Keratinocyte (primary cell): ENCODE data around the gene PKD2.

Experiments
- EZH2 ChIP-seq: IDR thresholded peaks from one replicate; pipeline ENCODE4 v1.6.1; 2012; ENCODE audit warnings: inconsistent platforms, mild to moderate bottlenecking, low read length, moderate library complexity
- TF ChIP-seq, protein P1 (sequence below), 3 experiments: IDR thresholded peaks in 1 of 3; conservative IDR thresholded peaks in 1 of 3; optimal IDR thresholded peaks in 1 of 3; 2 replicates in 2 of 3; 3 replicates in 1 of 3; pipeline versions ENCODE3 to v1.5.1; 2011; ENCODE audit warnings: low read length in 3 of 3, mild to moderate bottlenecking in 3 of 3, moderate library complexity in 2 of 3, control low read depth in 1 of 3, inconsistent platforms in 1 of 3; ENCODE audit not compliant: insufficient read depth in 2 of 3; ENCODE audit errors: extremely low read depth in 1 of 3

- TF ChIP-seq, protein P1, sequence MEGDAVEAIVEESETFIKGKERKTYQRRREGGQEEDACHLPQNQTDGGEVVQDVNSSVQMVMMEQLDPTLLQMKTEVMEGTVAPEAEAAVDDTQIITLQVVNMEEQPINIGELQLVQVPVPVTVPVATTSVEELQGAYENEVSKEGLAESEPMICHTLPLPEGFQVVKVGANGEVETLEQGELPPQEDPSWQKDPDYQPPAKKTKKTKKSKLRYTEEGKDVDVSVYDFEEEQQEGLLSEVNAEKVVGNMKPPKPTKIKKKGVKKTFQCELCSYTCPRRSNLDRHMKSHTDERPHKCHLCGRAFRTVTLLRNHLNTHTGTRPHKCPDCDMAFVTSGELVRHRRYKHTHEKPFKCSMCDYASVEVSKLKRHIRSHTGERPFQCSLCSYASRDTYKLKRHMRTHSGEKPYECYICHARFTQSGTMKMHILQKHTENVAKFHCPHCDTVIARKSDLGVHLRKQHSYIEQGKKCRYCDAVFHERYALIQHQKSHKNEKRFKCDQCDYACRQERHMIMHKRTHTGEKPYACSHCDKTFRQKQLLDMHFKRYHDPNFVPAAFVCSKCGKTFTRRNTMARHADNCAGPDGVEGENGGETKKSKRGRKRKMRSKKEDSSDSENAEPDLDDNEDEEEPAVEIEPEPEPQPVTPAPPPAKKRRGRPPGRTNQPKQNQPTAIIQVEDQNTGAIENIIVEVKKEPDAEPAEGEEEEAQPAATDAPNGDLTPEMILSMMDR (optimal IDR thresholded peaks at IDR 0.05 in 1 of 3, IDR thresholded peaks at IDR 0.05 in 1 of 3, conservative IDR thresholded peaks at IDR 0.05 in 1 of 3; ENCODE audit: extremely low read depth in 1 of 3, insufficient read depth in 2 of 3, low read length in 3 of 3) = no peak
- no peak for TF ChIP-seq EZH2
Observed at GRCh38 chr4:88104902-88105610, 97.6 kb downstream of the PKD2 start.
